Activated T-cell treated with anti-CD3 and anti-CD28 coated beads for 48 hours (primary cell): Measurements from ENCODE around the gene SH3GL1.

Source experiments
- DNase-seq: peaks from one replicate; pipeline ENCODE4 v3.0.0-alpha.2; 2020; ENCODE audit warnings: low read depth

The SH3GL1 gene

GRCh38 chr19:4313847-4314490 lies 86.4 kb downstream of the SH3GL1 start:
- no peak for DNase-seq
